Spleen (tissue), 11 donors: Measurements from ENCODE around the gene CDH26. TPM values are rescaled to one million over a fixed set of nuclear protein-coding genes. Genes with fewer than 3 reads are reported as not detected.

ENCODE experiments used
- DNase-seq: peaks from one replicate; pipeline ENCODE4 v3.0.0-alpha.2; 2020
- H3K27ac ChIP-seq, 8 donors: fragments of 200-600 bp; sonication (generic) in 7 of 8; 1 replicate in 4 of 8; 2 replicates in 4 of 8; pipeline versions ENCODE4 v1.5.0 to v1.8.0; 2016 to 2021; ENCODE audit warnings: inconsistent platforms in 4 of 8, mild to moderate bottlenecking in 4 of 8, moderate library complexity in 1 of 8
- H3K27me3 ChIP-seq, 7 donors: fragments of 200-600 bp; sonication (generic) in 6 of 7; replicated peaks in 1 of 7; 1 replicate in 4 of 7; 2 replicates in 3 of 7; pipeline versions ENCODE4 v1.5.0 to v1.8.0; 2016 to 2021; ENCODE audit warnings: inconsistent platforms in 3 of 7, mild to moderate bottlenecking in 1 of 7
- H3K36me3 ChIP-seq, 6 donors: fragments of 200-600 bp; sonication (generic) in 5 of 6; 1 replicate in 4 of 6; 2 replicates in 2 of 6; pipeline versions ENCODE4 v1.5.0 to v1.8.0; 2016 to 2021; ENCODE audit warnings: inconsistent platforms in 2 of 6
- H3K4me1 ChIP-seq, 6 donors: fragments of 200-600 bp; sonication (generic) in 5 of 6; 1 replicate in 3 of 6; 2 replicates in 3 of 6; pipeline versions ENCODE4 v1.5.0 to v1.8.0; 2016 to 2021; ENCODE audit warnings: inconsistent platforms in 3 of 6
- H3K4me3 ChIP-seq, 8 donors: fragments of 200-600 bp; sonication (generic) in 7 of 8; 1 replicate in 4 of 8; 2 replicates in 4 of 8; pipeline versions ENCODE4 v1.5.0 to v1.8.0; 2016 to 2021; ENCODE audit warnings: inconsistent platforms in 4 of 8, mild to moderate bottlenecking in 4 of 8, moderate library complexity in 2 of 8
- H3K9me3 ChIP-seq, 8 donors: fragments of 200-600 bp; sonication (generic) in 7 of 8; 1 replicate in 4 of 8; 2 replicates in 4 of 8; pipeline versions ENCODE4 v1.5.0 to v1.8.0; 2016 to 2021; ENCODE audit warnings: inconsistent platforms in 4 of 8
- POLR2A ChIP-seq, 3 donors: fragments of 450-650 bp; IDR thresholded peaks; one replicate each; pipeline ENCODE4 v1.5.1; 2017; ENCODE audit warnings: antibody characterized with exemption in 3 of 3, mild to moderate bottlenecking in 1 of 3
- POLR2AphosphoS5 ChIP-seq, 3 donors: sonication (generic); formaldehyde crosslinking; IDR thresholded peaks; one replicate each; pipeline ENCODE4 v1.5.1; 2017; ENCODE audit warnings: antibody characterized with exemption in 3 of 3
- WGBS, 5 donors: extraction: QIAGEN DNeasy Blood & Tissue Kit in 3 of 5; methylation state at CpG; one replicate each; pipeline versions ENCODE4 v1.1.5 to v1.1.7; 2013 to 2018; 5-methylcytosine and 5-hydroxymethylcytosine counted together
- intact Hi-C: fragments of 100-400 bp; cut with DNase I; formaldehyde crosslinking; loops from one replicate; pipeline ENCODE4 v1.15.0; 2023; ENCODE audit warnings: low total_unique reads
- polyA plus RNA-seq, 3 donors: library from polyadenylated mRNA; stranded (reverse); fragments of 200-250 nt; gene quantifications; one replicate each; pipeline ENCODE4 v1.2.1, GENCODE V29; 2013
- total RNA-seq, 7 donors: library from RNA; depleted of rRNA in 3 of 7; stranded (reverse); fragments of >200 nt in 3 of 7; fragmentation: NEBNext Ultra II Directional in 4 of 7; extraction: Animal tissue kit (Norgen Biotek cat#: 25700) in 4 of 7; gene quantifications; one replicate each; pipeline versions ENCODE4 v1.1.0 to v1.2.1, GENCODE V29; 2016 to 2021
- TF ChIP-seq, protein P1 (sequence below), 11 experiments: fragments of 200-600 bp in 7 of 11; fragments of 450-650 bp in 4 of 11; sonication (generic) in 4 of 11; IDR thresholded peaks in 8 of 11; conservative IDR thresholded peaks in 3 of 11; 1 replicate in 7 of 11; 2 replicates in 4 of 11; pipeline versions ENCODE4 v1.4.0 to v1.8.0; 2016 to 2021; ENCODE audit warnings: antibody characterized with exemption in 11 of 11, inconsistent platforms in 4 of 11, mild to moderate bottlenecking in 1 of 11
- donor health status: healthy with polysubstance abuse.
- donor health status: DM: no; HTN: no; CAD: no; lungs with moderate emphysema.
- donor health status: DM: no; HTN: no; CAD: no.
- donor health status: Bipolar disorder and iron deficiency.
- donor health status: healthy.
- donor health status: DM: no; HTN: no; CAD: no.
- donor health status: DM: yes; HTN: yes; CAD: no.

CDH26 gene
- total and polyA plus RNA-seq, 10 donors: 0.70 to 6.2 (median 2.0) TPM

DNA sequence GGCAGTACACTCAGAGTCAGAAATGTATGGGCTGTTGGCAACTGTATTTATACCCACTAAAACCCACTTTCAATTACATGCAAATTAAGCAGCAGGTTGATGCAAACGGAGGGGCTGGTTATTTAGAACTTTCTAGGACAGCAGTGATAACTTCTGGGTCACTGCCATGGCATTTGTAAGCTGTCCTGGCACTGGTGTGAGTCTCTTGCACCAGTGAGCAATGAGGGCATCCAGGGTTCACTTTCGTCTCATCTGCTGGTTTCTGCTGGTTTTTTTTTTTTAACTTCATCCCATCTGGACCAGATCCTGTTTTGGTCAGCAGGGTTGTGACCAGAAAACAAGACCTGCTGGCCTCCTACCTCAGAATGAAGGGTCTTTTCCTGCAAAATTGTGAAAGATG, 49.2 kb downstream of the CDH26 start:
- Histone ChIP-seq H3K36me3 (no peaks in the 10 kb centered on the region), H3K9me3 (no peaks in the 10 kb centered on the region), H3K27ac (no peak overlapping the region), H3K4me1 (peaks cover 0 to 26% (median 2%) of the 10 kb centered on the region in 6 donors), H3K27me3 (no peaks in the 10 kb centered on the region), H3K4me3 (no peak overlapping the region)
- intact Hi-C loops: no loop called here
- DNase-seq: no peak
- WGBS, 5 donors: 61 to 74% (median 73%) methylated on average over 2 of the region's 2 CpGs
- no peak for TF ChIP-seq POLR2A (IDR thresholded peaks at IDR 0.05)
- no peak for TF ChIP-seq POLR2AphosphoS5 (IDR thresholded peaks at IDR 0.05)
- TF ChIP-seq, protein P1, sequence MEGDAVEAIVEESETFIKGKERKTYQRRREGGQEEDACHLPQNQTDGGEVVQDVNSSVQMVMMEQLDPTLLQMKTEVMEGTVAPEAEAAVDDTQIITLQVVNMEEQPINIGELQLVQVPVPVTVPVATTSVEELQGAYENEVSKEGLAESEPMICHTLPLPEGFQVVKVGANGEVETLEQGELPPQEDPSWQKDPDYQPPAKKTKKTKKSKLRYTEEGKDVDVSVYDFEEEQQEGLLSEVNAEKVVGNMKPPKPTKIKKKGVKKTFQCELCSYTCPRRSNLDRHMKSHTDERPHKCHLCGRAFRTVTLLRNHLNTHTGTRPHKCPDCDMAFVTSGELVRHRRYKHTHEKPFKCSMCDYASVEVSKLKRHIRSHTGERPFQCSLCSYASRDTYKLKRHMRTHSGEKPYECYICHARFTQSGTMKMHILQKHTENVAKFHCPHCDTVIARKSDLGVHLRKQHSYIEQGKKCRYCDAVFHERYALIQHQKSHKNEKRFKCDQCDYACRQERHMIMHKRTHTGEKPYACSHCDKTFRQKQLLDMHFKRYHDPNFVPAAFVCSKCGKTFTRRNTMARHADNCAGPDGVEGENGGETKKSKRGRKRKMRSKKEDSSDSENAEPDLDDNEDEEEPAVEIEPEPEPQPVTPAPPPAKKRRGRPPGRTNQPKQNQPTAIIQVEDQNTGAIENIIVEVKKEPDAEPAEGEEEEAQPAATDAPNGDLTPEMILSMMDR (IDR thresholded peaks at IDR 0.05 in 8 of 11, conservative IDR thresholded peaks at IDR 0.05 in 3 of 11): no peak

DNA sequence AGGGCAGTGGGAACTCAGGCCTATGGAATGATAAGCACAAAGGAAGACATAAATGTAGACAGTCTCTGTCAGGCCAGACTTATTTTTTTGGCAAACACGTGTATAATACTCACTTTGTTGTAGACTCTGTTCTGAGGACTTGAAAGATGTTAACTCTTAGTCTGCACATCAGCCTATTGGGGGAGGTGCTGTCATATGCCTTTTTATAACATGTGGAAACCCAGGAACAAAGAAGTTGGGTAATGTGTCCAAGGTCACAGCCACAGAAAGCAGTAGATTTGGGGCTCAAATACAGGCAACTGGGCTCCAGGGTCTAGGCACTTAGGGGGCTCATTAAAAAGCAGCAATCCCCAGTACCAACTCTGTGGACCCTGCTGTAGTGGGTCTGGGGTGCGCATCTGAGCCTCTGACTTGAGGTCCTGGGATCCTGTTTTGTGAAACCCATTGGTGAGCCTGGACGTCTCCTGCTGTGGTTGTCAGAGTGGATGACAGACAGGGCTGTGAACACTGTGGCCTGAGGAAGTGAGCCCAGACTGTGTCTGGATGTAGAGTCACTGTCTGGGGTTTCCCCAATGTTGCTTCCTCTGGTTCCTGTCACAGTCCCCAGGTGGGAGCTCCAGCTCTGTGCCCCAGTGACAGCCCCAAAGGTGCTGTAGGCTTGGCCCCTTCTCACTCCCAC, 50.0 kb downstream of the CDH26 start:
- no peaks in the 10 kb centered on the region for H3K27me3 ChIP-seq

GRCh38 chr20:60009318-60009717, 51.1 kb downstream of the CDH26 start:
- Histone ChIP-seq H3K9me3 (no peaks in the 10 kb centered on the region), H3K4me1 (peaks cover 0 to 26% (median 2%) of the 10 kb centered on the region in 6 donors), H3K4me3 (no peak overlapping the region), H3K27me3 (no peaks in the 10 kb centered on the region), H3K27ac (no peak overlapping the region), H3K36me3 (no peaks in the 10 kb centered on the region)
- TF ChIP-seq, protein P1 (IDR thresholded peaks at IDR 0.05 in 8 of 11, conservative IDR thresholded peaks at IDR 0.05 in 3 of 11): no peak
- TF ChIP-seq POLR2A (IDR thresholded peaks at IDR 0.05) (no peak), POLR2AphosphoS5 (IDR thresholded peaks at IDR 0.05) (no peak)
- DNase-seq: no peak
- intact Hi-C loops: no loop called here
- WGBS, 5 donors: 93 to 97% (median 94%) methylated on average over 5 to 13 of the region's 13 CpGs

More for the DNA sequence above, 50.0 kb downstream of the CDH26 start:
- no peak for DNase-seq
- Histone ChIP-seq H3K36me3 (no peaks in the 10 kb centered on the region), H3K27ac (peak overlapping the region in 2 of 8 donors; percentile 44 to 62), H3K9me3 (no peaks in the 10 kb centered on the region), H3K4me3 (no peak overlapping the region), H3K4me1 (peaks cover 0 to 26% (median 2%) of the 10 kb centered on the region in 6 donors)
- WGBS, 5 donors: 48 to 71% (median 56%) methylated on average over 2 to 3 of the region's 3 CpGs
- intact Hi-C loops: no loop called here
- TF ChIP-seq POLR2AphosphoS5 (IDR thresholded peaks at IDR 0.05): no peak
- TF ChIP-seq POLR2A (IDR thresholded peaks at IDR 0.05): no peak
- TF ChIP-seq, protein P1 (IDR thresholded peaks at IDR 0.05 in 8 of 11, conservative IDR thresholded peaks at IDR 0.05 in 3 of 11): no peak

- Histone ChIP-seq H3K4me3 (no peak overlapping the region), H3K36me3 (no peaks in the 10 kb centered on the region), H3K27me3 (no peaks in the 10 kb centered on the region), H3K27ac (no peak overlapping the region), H3K4me1 (peaks cover 0 to 26% (median 2%) of the 10 kb centered on the region in 6 donors), H3K9me3 (no peaks in the 10 kb centered on the region)
- DNase-seq: no peak
- TF ChIP-seq POLR2AphosphoS5 (IDR thresholded peaks at IDR 0.05): no peak
- TF ChIP-seq, protein P1 (IDR thresholded peaks at IDR 0.05 in 8 of 11, conservative IDR thresholded peaks at IDR 0.05 in 3 of 11): peak in 1 of 11 experiments; percentile 12
- WGBS, 5 donors: 74 to 94% (median 91%) methylated on average over 8 to 14 of the region's 14 CpGs
- intact Hi-C loops: no loop called here
Observed at GRCh38 chr20:60009826-60010616, 51.8 kb downstream of the CDH26 start.
